ENCODE results near the gene NKAIN2. TPM values are rescaled to one million over a fixed set of nuclear protein-coding genes. Genes with fewer than 3 reads are reported as not detected.

The NKAIN2 gene
- total and polyA plus RNA-seq, 2 donors (not counting 3 experiments of a cell fraction or from before 2014, with no cell fraction given): 0.03 TPM; not detected in 1

- H3K4me3 ChIP-seq (replicated peaks in 1 of 3; ENCODE audit: insufficient read depth in 1 of 3, low read depth in 1 of 3, low read length in 3 of 3): no peak overlapping the region
- no peaks in the 10 kb centered on the region for H3K27me3 ChIP-seq (ENCODE audit: control insufficient read depth in 2 of 2, insufficient read depth in 2 of 2, low read length in 2 of 2)
- no peak overlapping the region for H3K27ac ChIP-seq (ENCODE audit: insufficient read depth, low read depth, low read length)
- H4K20me1 ChIP-seq (replicated peaks; ENCODE audit: control insufficient read depth, extremely low read depth, insufficient read depth, low read length): no peaks in the 10 kb centered on the region
- dilution Hi-C loops (cut with MboI; ENCODE audit: extremely low pct_ligation_motif_present, low sequenced_read_pairs): no loop called here
- H3K36me3 ChIP-seq (ENCODE audit: control insufficient read depth in 2 of 2, extremely low read depth in 1 of 2, insufficient read depth in 2 of 2, low read length in 2 of 2): no peaks in the 10 kb centered on the region
- no peak overlapping the region for H3K4me2 ChIP-seq (ENCODE audit: insufficient read depth, low read length)
- H3K9me1 ChIP-seq (replicated peaks; ENCODE audit: control insufficient read depth, extremely low read depth, insufficient read depth, low read length): no peaks in the 10 kb centered on the region
- no TSS peak for BruUV-seq (replicated peaks)
- ChIA-PET CTCF (no interaction called here), POLR2A (no interaction called here)
- FAIRE-seq (no peak), DNase-seq (ENCODE audit: low read depth, low spot score) (no peak)
- H3K4me1 ChIP-seq (ENCODE audit: control insufficient read depth, extremely low read depth, insufficient read depth, low read length): no peaks in the 10 kb centered on the region
- no peaks in the 10 kb centered on the region for H3K9me3 ChIP-seq (replicated peaks; ENCODE audit: control insufficient read depth, insufficient read depth, low read length)
- no peak overlapping the region for H2AFZ ChIP-seq (ENCODE audit: low read depth, low read length)
- TF ChIP-seq JUN (IDR thresholded peaks at IDR 0.05; ENCODE audit: borderline replicate concordance, insufficient read depth, insufficient read length, low read depth) (no peak), EZH2 (IDR thresholded peaks at IDR 0.05; ENCODE audit: borderline replicate concordance, low read depth, low read length, severe bottlenecking) (no peak), GATA2 (IDR thresholded peaks at IDR 0.05; ENCODE audit: insufficient read depth, insufficient read length, low read depth, low read length) (no peak), MYC (IDR thresholded peaks at IDR 0.05; ENCODE audit: low read depth, low read length) (no peak)
- TF ChIP-seq, protein P1, sequence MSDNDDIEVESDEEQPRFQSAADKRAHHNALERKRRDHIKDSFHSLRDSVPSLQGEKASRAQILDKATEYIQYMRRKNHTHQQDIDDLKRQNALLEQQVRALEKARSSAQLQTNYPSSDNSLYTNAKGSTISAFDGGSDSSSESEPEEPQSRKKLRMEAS (IDR thresholded peaks at IDR 0.05; ENCODE audit: insufficient read depth, insufficient read length): no peak
- TF ChIP-seq, protein P2, sequence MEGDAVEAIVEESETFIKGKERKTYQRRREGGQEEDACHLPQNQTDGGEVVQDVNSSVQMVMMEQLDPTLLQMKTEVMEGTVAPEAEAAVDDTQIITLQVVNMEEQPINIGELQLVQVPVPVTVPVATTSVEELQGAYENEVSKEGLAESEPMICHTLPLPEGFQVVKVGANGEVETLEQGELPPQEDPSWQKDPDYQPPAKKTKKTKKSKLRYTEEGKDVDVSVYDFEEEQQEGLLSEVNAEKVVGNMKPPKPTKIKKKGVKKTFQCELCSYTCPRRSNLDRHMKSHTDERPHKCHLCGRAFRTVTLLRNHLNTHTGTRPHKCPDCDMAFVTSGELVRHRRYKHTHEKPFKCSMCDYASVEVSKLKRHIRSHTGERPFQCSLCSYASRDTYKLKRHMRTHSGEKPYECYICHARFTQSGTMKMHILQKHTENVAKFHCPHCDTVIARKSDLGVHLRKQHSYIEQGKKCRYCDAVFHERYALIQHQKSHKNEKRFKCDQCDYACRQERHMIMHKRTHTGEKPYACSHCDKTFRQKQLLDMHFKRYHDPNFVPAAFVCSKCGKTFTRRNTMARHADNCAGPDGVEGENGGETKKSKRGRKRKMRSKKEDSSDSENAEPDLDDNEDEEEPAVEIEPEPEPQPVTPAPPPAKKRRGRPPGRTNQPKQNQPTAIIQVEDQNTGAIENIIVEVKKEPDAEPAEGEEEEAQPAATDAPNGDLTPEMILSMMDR (IDR thresholded peaks at IDR 0.05; ENCODE audit: extremely low read depth in 1 of 2, insufficient read depth in 1 of 2, low read depth in 1 of 2, low read length in 2 of 2): no peak
- no peaks in the 10 kb centered on the region for H3K79me2 ChIP-seq (ENCODE audit: control insufficient read depth, insufficient read depth, low read length)
- no peak overlapping the region for H3K9ac ChIP-seq (replicated peaks; ENCODE audit: extremely low read depth, insufficient read depth, low read length)
- intact Hi-C loops (cut with micrococcal nuclease): no loop called here
Measured at GRCh38 chr6:124671324-124671723, 867.7 kb downstream of the NKAIN2 start.
